Stimulated activated CD4-positive, alpha-beta T cell treated with anti-CD3 and anti-CD28 coated beads, Interleukin-15, amount 100 ng/mL, for 48 hours (primary cell): ENCODE results near the gene LEAP2.

ENCODE experiments used
- DNase-seq, 2 donors: peaks; one replicate each; pipeline ENCODE4 v3.0.0-alpha.2; 2020; ENCODE audit warnings: low read depth in 2 of 2

The LEAP2 gene

GRCh38 chr5:132877938-132878337, 4.5 kb downstream of the LEAP2 start:
- DNase-seq, result no peak

GRCh38 chr5:132883261-132883834, 9.9 kb downstream of the LEAP2 start:
- DNase-seq, result no peak

GRCh38 chr5:132884548-132884947, 11.1 kb downstream of the LEAP2 start:
- no peak for DNase-seq

- no peak for DNase-seq
These were observed 12.8 kb downstream of the LEAP2 start for GRCh38 chr5:132886064-132886823.

- no peak for DNase-seq
These were observed 13.8 kb downstream of the LEAP2 start for GRCh38 chr5:132887283-132887682.

- no peak for DNase-seq
These were observed 16.0 kb downstream of the LEAP2 start for GRCh38 chr5:132889501-132889900.

- DNase-seq, result no peak
These were observed 17.3 kb downstream of the LEAP2 start for GRCh38 chr5:132890817-132891216.

GRCh38 chr5:132895719-132896305, 22.3 kb downstream of the LEAP2 start:
- no peak for DNase-seq

- no peak for DNase-seq
These were observed 23.2 kb downstream of the LEAP2 start for GRCh38 chr5:132896685-132897084.

GRCh38 chr5:132898094-132898493, 24.6 kb downstream of the LEAP2 start:
- no peak for DNase-seq

GRCh38 chr5:132901036-132901435, 27.6 kb downstream of the LEAP2 start:
- DNase-seq, result no peak

- DNase-seq, result no peak
These were observed 28.3 kb downstream of the LEAP2 start for GRCh38 chr5:132901730-132902129.

- DNase-seq, result no peak
These were observed 32.5 kb downstream of the LEAP2 start for GRCh38 chr5:132905938-132906337.

GRCh38 chr5:132907161-132907560, 33.7 kb downstream of the LEAP2 start:
- DNase-seq, result no peak

GRCh38 chr5:132909702-132910101, 36.2 kb downstream of the LEAP2 start:
- DNase-seq, result no peak

- DNase-seq, result no peak
These were observed 42.2 kb downstream of the LEAP2 start for GRCh38 chr5:132915681-132916080.

GRCh38 chr5:132916086-132916485, 42.6 kb downstream of the LEAP2 start:
- no peak for DNase-seq
